Nephron progenitor cell (in vitro differentiated cells): Measurements from ENCODE around the gene DACH1.
A peak's percentile ranks its signal among the peaks of the same experiment; 100 is the strongest.

Experiments used
- DNase-seq: peaks from one replicate; pipeline ENCODE4 v3.0.0; 2021
- H3K27ac Mint-ChIP-seq: 2 replicates; pipeline ENCODE4 v1.8.0; 2021; ENCODE audit warnings: mild to moderate bottlenecking, moderate library complexity, mixed read lengths
- H3K27me3 Mint-ChIP-seq: 2 replicates; pipeline ENCODE4 v1.8.0; 2021; ENCODE audit warnings: mild to moderate bottlenecking, low read depth, mixed read lengths; ENCODE audit not compliant: poor library complexity
- H3K36me3 Mint-ChIP-seq: 2 replicates; pipeline ENCODE4 v1.8.0; 2021; ENCODE audit warnings: low read depth, mixed read lengths
- H3K4me1 Mint-ChIP-seq: 2 replicates; pipeline ENCODE4 v1.8.0; 2021; ENCODE audit warnings: mixed read lengths
- H3K4me3 Mint-ChIP-seq: 2 replicates; pipeline ENCODE4 v1.8.0; 2021; ENCODE audit warnings: mild to moderate bottlenecking, moderate library complexity, mixed read lengths
- H3K9me3 Mint-ChIP-seq: 2 replicates; pipeline ENCODE4 v1.8.0; 2021; ENCODE audit warnings: mild to moderate bottlenecking, moderate library complexity, mixed read lengths
- TF ChIP-seq, protein P1 (sequence below): fragments of 200-600 bp; sonication (generic); IDR thresholded peaks from 2 replicates; pipeline ENCODE4 v1.5.0; 2021; ENCODE audit warnings: antibody characterized with exemption

DACH1 gene

DNA sequence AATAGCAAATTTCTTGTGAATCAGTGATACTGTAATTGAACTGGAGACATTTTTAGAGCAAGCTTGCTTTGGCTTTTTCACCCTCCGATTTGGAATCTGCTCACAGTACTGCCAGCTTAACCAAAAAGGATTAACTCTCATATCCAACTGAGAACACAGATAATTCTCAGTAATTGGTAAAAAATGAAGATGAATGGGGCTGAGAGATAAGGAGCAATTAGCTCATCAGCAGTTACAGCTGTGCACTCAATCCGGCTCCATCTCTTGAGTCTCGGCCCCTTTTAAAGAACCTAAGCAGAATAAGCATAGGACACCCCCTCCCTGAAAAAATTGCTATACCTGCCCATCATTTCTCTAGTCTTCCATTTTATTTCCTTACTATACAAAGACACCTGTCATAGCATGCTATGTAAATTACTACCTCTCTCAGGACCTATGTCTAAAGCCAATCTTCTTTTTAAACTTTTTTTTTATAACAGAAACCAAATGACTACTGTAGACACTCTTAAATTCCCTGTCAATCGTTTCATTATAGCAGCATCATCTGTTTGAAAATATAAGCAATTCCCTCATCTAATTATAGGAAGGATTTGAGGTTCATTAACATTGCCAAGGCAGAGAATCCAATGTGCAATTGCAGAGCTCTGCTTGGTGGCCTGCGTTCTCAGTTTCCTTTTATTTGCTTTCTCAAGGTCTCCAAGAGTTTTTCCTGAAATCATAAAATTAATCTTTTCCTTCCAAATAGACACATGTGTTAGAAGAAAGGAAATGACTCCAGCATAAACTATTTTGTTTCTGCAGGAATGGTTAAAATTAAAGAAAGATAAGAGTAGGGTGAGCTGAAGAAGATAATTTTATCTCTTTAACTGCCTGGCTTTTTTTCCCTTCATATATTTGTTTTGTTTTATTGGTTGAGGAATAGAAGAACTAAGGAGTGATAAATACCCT is 242.1 kb downstream of the DACH1 start:
- Mint-ChIP-seq H3K4me1 (peaks cover 51% of the 10 kb centered on the region), H3K9me3 (no peaks in the 10 kb centered on the region), H3K36me3 (peaks cover 31% of the 10 kb centered on the region), H3K27ac (peak overlapping the region; percentile 56), H3K27me3 (no peaks in the 10 kb centered on the region), H3K4me3 (no peak overlapping the region)
- TF ChIP-seq, protein P1, sequence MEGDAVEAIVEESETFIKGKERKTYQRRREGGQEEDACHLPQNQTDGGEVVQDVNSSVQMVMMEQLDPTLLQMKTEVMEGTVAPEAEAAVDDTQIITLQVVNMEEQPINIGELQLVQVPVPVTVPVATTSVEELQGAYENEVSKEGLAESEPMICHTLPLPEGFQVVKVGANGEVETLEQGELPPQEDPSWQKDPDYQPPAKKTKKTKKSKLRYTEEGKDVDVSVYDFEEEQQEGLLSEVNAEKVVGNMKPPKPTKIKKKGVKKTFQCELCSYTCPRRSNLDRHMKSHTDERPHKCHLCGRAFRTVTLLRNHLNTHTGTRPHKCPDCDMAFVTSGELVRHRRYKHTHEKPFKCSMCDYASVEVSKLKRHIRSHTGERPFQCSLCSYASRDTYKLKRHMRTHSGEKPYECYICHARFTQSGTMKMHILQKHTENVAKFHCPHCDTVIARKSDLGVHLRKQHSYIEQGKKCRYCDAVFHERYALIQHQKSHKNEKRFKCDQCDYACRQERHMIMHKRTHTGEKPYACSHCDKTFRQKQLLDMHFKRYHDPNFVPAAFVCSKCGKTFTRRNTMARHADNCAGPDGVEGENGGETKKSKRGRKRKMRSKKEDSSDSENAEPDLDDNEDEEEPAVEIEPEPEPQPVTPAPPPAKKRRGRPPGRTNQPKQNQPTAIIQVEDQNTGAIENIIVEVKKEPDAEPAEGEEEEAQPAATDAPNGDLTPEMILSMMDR, result no peak
- DNase-seq, result no peak

DNA sequence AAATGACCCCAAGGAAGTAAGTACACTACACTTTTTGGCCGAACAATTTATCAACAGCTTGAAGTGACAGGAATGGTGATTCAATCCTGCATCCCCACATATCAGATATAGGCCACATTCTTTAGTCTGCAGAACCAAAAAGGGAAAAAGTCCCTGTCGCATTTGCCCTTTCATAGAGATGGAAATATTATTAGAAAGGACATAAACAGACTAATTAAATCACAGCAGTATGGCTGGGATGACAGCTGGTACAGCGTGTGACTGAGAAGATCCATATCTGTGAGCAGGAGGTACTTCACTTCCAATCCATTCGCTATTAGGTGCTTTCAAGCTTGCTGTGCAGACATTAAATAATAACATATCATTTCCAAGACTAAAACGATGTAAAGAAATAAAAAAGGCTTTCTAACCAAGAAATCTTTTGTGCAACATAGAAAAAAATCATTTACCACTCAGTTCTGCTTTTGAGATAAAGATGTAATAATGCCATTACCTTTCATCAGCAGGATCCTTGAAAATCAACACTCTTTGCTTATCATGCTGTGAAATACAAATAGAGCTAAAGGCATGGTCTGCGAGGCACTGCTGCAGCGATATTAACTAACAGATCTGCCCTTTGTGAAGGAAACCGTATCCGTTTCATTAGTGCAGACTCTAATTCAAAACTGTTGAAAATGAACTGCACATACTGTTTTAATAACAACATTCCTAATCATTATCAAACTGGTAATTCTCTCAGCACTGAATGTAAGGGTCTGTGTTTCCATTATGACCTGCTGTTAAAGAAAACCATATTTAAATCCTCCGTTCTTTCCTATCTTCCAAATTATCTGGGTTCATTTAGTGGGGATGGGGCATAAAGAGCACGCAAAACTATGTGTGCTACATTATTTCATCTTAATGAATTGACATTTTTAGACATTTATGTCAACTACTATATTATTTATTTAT is 245.6 kb downstream of the DACH1 start:
- Mint-ChIP-seq H3K4me3 (no peak overlapping the region), H3K4me1 (peaks cover 26% of the 10 kb centered on the region), H3K27ac (peak overlapping the region; percentile 83), H3K36me3 (peaks cover 7% of the 10 kb centered on the region), H3K9me3 (no peaks in the 10 kb centered on the region), H3K27me3 (no peaks in the 10 kb centered on the region)
- TF ChIP-seq, protein P1, result no peak
- DNase-seq, result no peak

DNA sequence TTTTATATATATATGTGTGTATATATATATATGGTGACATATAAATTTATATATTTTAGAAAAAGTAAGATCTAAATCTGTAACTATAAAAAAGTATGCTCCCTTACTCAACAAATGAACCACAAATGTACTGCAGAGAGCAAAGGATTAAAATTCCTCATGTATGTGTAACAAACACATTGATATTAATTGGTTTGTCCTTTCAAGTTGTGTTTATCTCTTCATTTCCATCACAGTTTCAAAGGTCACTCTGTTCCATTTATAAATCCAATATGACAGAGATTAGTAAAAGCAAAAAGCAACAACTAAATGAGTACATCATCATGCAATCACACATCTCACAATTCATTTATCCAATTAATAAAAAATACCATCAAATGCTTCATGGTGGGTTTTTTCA is 247.9 kb downstream of the DACH1 start:
- peaks cover 19% of the 10 kb centered on the region for H3K36me3 Mint-ChIP-seq

DNA sequence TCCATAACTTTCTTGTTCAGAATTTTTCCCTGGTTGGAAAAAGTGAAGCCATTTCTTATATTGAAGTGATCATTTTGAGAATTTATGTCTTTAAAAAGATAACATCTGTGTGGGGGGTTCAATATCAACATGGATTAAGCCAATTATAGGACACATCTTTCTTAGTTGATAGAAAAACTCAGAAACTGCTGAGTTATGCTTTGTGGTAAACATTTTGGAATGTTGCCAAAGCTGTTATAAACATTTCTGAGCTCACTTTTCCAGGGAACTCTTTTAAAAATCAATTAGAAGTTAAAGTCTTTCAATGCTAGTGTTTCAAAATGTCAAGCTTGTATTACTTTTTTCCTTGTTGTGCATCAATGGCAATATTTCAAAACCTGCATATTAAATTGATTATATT is 248.8 kb downstream of the DACH1 start:
- no peak for DNase-seq
- H3K4me3 Mint-ChIP-seq, result no peak overlapping the region
- H3K36me3 Mint-ChIP-seq, result peaks cover 28% of the 10 kb centered on the region
- H3K27me3 Mint-ChIP-seq, result no peaks in the 10 kb centered on the region
- TF ChIP-seq, protein P1, result no peak
- H3K27ac Mint-ChIP-seq, result no peak overlapping the region
- no peaks in the 10 kb centered on the region for H3K9me3 Mint-ChIP-seq
- peaks cover 6% of the 10 kb centered on the region for H3K4me1 Mint-ChIP-seq

More for the DNA sequence above, 247.9 kb downstream of the DACH1 start:
- DNase-seq, result no peak
- Mint-ChIP-seq H3K9me3 (no peaks in the 10 kb centered on the region), H3K27ac (no peak overlapping the region), H3K4me1 (peaks cover 6% of the 10 kb centered on the region), H3K27me3 (no peaks in the 10 kb centered on the region), H3K4me3 (no peak overlapping the region)
- TF ChIP-seq, protein P1, result no peak

DNA sequence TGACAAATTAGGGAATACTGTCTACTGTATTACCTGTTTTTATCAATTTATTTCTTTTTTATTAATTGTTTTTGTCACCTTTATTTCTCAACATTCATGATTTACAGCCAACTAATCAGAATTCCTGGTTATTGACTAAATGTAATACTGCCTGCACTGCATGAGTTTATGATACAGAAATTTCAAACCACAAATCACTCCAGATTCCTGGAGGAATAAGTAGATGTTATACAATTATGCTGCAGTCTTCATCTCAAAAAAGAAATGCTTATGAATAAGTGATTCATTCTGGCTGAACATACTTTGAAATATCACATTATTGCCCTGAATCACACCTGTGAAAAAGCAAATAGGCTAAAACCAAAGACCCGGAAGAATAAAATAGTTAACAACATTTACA is 249.7 kb downstream of the DACH1 start:
- H3K27ac Mint-ChIP-seq, result no peak overlapping the region

More for the DNA sequence above, 249.7 kb downstream of the DACH1 start:
- H3K36me3 Mint-ChIP-seq, result peaks cover 36% of the 10 kb centered on the region
- no peak for DNase-seq
- TF ChIP-seq, protein P1, result no peak
- H3K4me1 Mint-ChIP-seq, result peaks cover 6% of the 10 kb centered on the region
- no peak overlapping the region for H3K4me3 Mint-ChIP-seq
- no peaks in the 10 kb centered on the region for H3K9me3 Mint-ChIP-seq
- no peaks in the 10 kb centered on the region for H3K27me3 Mint-ChIP-seq
